Measurements from ENCODE around the gene OIP5. TPM values are rescaled to one million over a fixed set of nuclear protein-coding genes. Genes with fewer than 3 reads are reported as not detected.

Gene OIP5
- total and polyA plus RNA-seq, 9 of the 15 experiments (the other 6 are each of a cell fraction or from before 2014, with no cell fraction given), result 8.3 to 54.8 (median 35.3) TPM

GRCh38 chr15:41331833-41332193, 578 bp downstream of the OIP5 start (continued):
- TF ChIP-seq CTCF (IDR thresholded peaks at IDR 0.05 in 2 of 3, conservative IDR thresholded peaks at IDR 0.05 in 1 of 3; ENCODE audit: insufficient read depth in 2 of 3, low read depth in 1 of 3, low read length in 3 of 3), result peak in 2 of 3 experiments; percentile 56 to 59; a peak in 3 of 6 replicates
- no peak for TF ChIP-seq RCOR1 (IDR thresholded peaks at IDR 0.05; ENCODE audit: borderline replicate concordance in 1 of 2, low read depth in 2 of 2, low read length in 2 of 2)
- TF ChIP-seq SREBF1 (IDR thresholded peaks at IDR 0.05; ENCODE audit: borderline replicate concordance, low read depth, low read length), result no peak
- TF ChIP-seq XRCC4 (IDR thresholded peaks at IDR 0.05; ENCODE audit: extremely low read depth, insufficient read depth, insufficient read length), result no peak
- TF ChIP-seq ZNF830 (CRISPR knock-in tag; IDR thresholded peaks at IDR 0.05), result no peak
- TF ChIP-seq SMARCA4 (IDR thresholded peaks at IDR 0.05), result peak; percentile 37; the same call in 1 of the 2 replicates
- peak; percentile 53 for TF ChIP-seq BRD9 (IDR thresholded peaks at IDR 0.05; ENCODE audit: low read depth, partially characterized antibody)
- no peak for TF ChIP-seq HNRNPUL1 (IDR thresholded peaks at IDR 0.05; ENCODE audit: low read length)
- TF ChIP-seq, protein P1, sequence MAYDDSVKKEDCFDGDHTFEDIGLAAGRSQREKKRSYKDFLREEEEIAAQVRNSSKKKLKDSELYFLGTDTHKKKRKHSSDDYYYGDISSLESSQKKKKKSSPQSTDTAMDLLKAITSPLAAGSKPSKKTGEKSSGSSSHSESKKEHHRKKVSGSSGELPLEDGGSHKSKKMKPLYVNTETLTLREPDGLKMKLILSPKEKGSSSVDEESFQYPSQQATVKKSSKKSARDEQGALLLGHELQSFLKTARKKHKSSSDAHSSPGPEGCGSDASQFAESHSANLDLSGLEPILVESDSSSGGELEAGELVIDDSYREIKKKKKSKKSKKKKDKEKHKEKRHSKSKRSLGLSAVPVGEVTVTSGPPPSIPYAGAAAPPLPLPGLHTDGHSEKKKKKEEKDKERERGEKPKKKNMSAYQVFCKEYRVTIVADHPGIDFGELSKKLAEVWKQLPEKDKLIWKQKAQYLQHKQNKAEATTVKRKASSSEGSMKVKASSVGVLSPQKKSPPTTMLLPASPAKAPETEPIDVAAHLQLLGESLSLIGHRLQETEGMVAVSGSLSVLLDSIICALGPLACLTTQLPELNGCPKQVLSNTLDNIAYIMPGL (CRISPR knock-in tag; IDR thresholded peaks at IDR 0.05), result peak; percentile 85
- TF ChIP-seq MAZ (CRISPR knock-in tag; conservative IDR thresholded peaks at IDR 0.05 in 1 of 2, IDR thresholded peaks at IDR 0.05 in 1 of 2), result no peak
- peak; percentile 50; the same call in 1 of the 2 replicates for TF ChIP-seq REST (IDR thresholded peaks at IDR 0.05; ENCODE audit: borderline replicate concordance)
- TF ChIP-seq REST (CRISPR knock-in tag; IDR thresholded peaks at IDR 0.05; ENCODE audit: low read depth), result no peak

Data from K562 (cell line).